DMS 273 (cell line): ENCODE results near the gene HEXIM2.
"Not testable (repeated sequence)": the region's sequence is repeated elsewhere in the genome, so short reads cannot be mapped to it uniquely, and the experiment has no call there.

Experiments
- DNase-seq: peaks from one replicate; lab custom pipeline; 2025; ENCODE audit not compliant: unreplicated experiment; lab: John Stamatoyannopoulos, UW

The HEXIM2 gene

GRCh38 chr17:45168991-45169752 lies 7.5 kb downstream of the HEXIM2 start:
- no peak for DNase-seq

- no peak for DNase-seq
Measured at GRCh38 chr17:45170280-45170930, 8.7 kb downstream of the HEXIM2 start.

- DNase-seq: peak; percentile 59
Measured at GRCh38 chr17:45170931-45171337, 9.3 kb downstream of the HEXIM2 start.

- peak; percentile 81 for DNase-seq
Measured at GRCh38 chr17:45171338-45172231, 9.9 kb downstream of the HEXIM2 start.

GRCh38 chr17:45172232-45172540 lies 10.5 kb downstream of the HEXIM2 start:
- no peak for DNase-seq

- DNase-seq: peak; percentile 91
Measured at GRCh38 chr17:45172541-45173286, 11.0 kb downstream of the HEXIM2 start.

GRCh38 chr17:45175759-45176115 lies 14.1 kb downstream of the HEXIM2 start:
- no peak for DNase-seq

GRCh38 chr17:45177563-45177962 lies 15.9 kb downstream of the HEXIM2 start:
- no peak for DNase-seq

GRCh38 chr17:45184144-45184543 lies 22.5 kb downstream of the HEXIM2 start:
- no peak for DNase-seq

GRCh38 chr17:45186801-45187354 lies 25.2 kb downstream of the HEXIM2 start:
- no peak for DNase-seq

- DNase-seq: no peak
Measured at GRCh38 chr17:45189009-45189408, 27.3 kb downstream of the HEXIM2 start.

- DNase-seq: no peak
Measured at GRCh38 chr17:45190503-45191255, 29.0 kb downstream of the HEXIM2 start.

GRCh38 chr17:45195424-45195823 lies 33.7 kb downstream of the HEXIM2 start:
- DNase-seq: no peak

GRCh38 chr17:45197108-45197507 lies 35.4 kb downstream of the HEXIM2 start:
- DNase-seq: no peak

GRCh38 chr17:45197555-45198334 lies 36.1 kb downstream of the HEXIM2 start:
- peak; percentile 96 for DNase-seq

GRCh38 chr17:45200701-45201100 lies 39.0 kb downstream of the HEXIM2 start:
- DNase-seq: peak; percentile 27

GRCh38 chr17:45201457-45201856 lies 39.8 kb downstream of the HEXIM2 start:
- DNase-seq: no peak

- not testable (repeated sequence) for DNase-seq
Measured at GRCh38 chr17:45201880-45202279, 40.2 kb downstream of the HEXIM2 start.
